HepG2 (cell line): ENCODE measurements around the gene BBS9. TPM values are rescaled to one million over a fixed set of nuclear protein-coding genes. Genes with fewer than 3 reads are reported as not detected.

Source experiments
- AKNA ChIP-seq: sonication (generic); formaldehyde crosslinking; IDR thresholded peaks from 2 replicates; pipeline ENCODE4 v1.4.0; 2020; ENCODE audit warnings: missing genetic modification reagents, borderline replicate concordance
- BCL6 ChIP-seq: IDR thresholded peaks from 2 replicates; pipeline ENCODE4 v1.6.1; 2016; ENCODE audit warnings: missing genetic modification reagents, missing compliant biosample characterization
- CAMTA2 ChIP-seq: sonication (generic); formaldehyde crosslinking; IDR thresholded peaks from 2 replicates; pipeline ENCODE4 v1.4.0; 2020; ENCODE audit warnings: mild to moderate bottlenecking, missing genetic modification reagents, borderline replicate concordance
- GABPB1 ChIP-seq: IDR thresholded peaks from 2 replicates; pipeline ENCODE4 v1.6.1; 2016; ENCODE audit warnings: mild to moderate bottlenecking, missing genetic modification reagents, moderate library complexity, missing compliant biosample characterization
- HCFC1 ChIP-seq: fragments of 150-350 bp; IDR thresholded peaks from 2 replicates; pipeline ENCODE4 v1.6.1; 2014; ENCODE audit warnings: low read depth, low read length
- HES4 ChIP-seq: sonication (generic); formaldehyde crosslinking; IDR thresholded peaks from 2 replicates; pipeline ENCODE4 v1.9.0; 2021; ENCODE audit warnings: mild to moderate bottlenecking, missing genetic modification reagents, borderline replicate concordance
- HMGXB3 ChIP-seq: sonication (generic); formaldehyde crosslinking; IDR thresholded peaks from 2 replicates; pipeline ENCODE4 v1.4.0; 2020; ENCODE audit warnings: missing genetic modification reagents, borderline replicate concordance
- IRF2 ChIP-seq: IDR thresholded peaks from 2 replicates; pipeline ENCODE4 v1.6.1; 2018; ENCODE audit warnings: missing genetic modification reagents, missing compliant biosample characterization
- MED13 ChIP-seq: sonication (generic); formaldehyde crosslinking; IDR thresholded peaks from 2 replicates; pipeline ENCODE4 v1.5.0; 2020; ENCODE audit warnings: missing genetic modification reagents
- NFE2L2 ChIP-seq: fragments of 150-350 bp; IDR thresholded peaks from 2 replicates; pipeline ENCODE4 v1.6.1; 2014; ENCODE audit warnings: low read length
- PHF20 ChIP-seq: sonication (generic); formaldehyde crosslinking; IDR thresholded peaks from 2 replicates; pipeline ENCODE4 v1.5.0; 2020; ENCODE audit warnings: mild to moderate bottlenecking, missing genetic modification reagents
- RELA ChIP-seq: sonication (generic); formaldehyde crosslinking; IDR thresholded peaks from 2 replicates; pipeline ENCODE4 v1.4.0; 2020; ENCODE audit warnings: missing genetic modification reagents
- SNAI1 ChIP-seq: sonication (generic); formaldehyde crosslinking; IDR thresholded peaks from 2 replicates; pipeline ENCODE4 v1.5.0; 2020; ENCODE audit warnings: mild to moderate bottlenecking, missing genetic modification reagents, borderline replicate concordance
- SYNCRIP ChIP-seq: fragments of 200-400 bp; formaldehyde crosslinking; IDR thresholded peaks from 2 replicates; pipeline ENCODE4 v1.6.1; 2018; ENCODE audit warnings: mild to moderate bottlenecking, low read depth, low read length; ENCODE audit not compliant: insufficient read depth
- TBL1XR1 ChIP-seq: fragments of 150-350 bp; IDR thresholded peaks from 2 replicates; pipeline ENCODE4 v1.6.1; 2014; ENCODE audit warnings: borderline replicate concordance, low read length; ENCODE audit not compliant: partially characterized antibody
- ZNF224 ChIP-seq: sonication (generic); formaldehyde crosslinking; IDR thresholded peaks from 2 replicates; pipeline ENCODE4 v1.5.0; 2020; ENCODE audit warnings: mild to moderate bottlenecking, missing genetic modification reagents
- ZNF337 ChIP-seq: sonication (generic); formaldehyde crosslinking; IDR thresholded peaks from 2 replicates; pipeline ENCODE4 v1.5.1; 2020; ENCODE audit warnings: missing genetic modification reagents, low read depth, mild to moderate bottlenecking, borderline replicate concordance
- ZNF576 ChIP-seq: sonication (generic); formaldehyde crosslinking; IDR thresholded peaks from 2 replicates; pipeline ENCODE4 v1.4.0; 2020; ENCODE audit warnings: mild to moderate bottlenecking, missing genetic modification reagents
- polyA plus RNA-seq, 8 experiments: library from polyadenylated mRNA; depleted of rRNA in 3 of 8; stranded (reverse) in 7 of 8; unstranded in 1 of 8; fragments of >200 nt; fragmentation: Illumina TruSeq in 4 of 8; extraction: Trizol in 4 of 8; gene quantifications; 2 replicates each; pipeline versions ENCODE4 v1.2.1 to v1.2.3, GENCODE V29; 2011 to 2016; ENCODE audit warnings: low read depth in 4 of 8, missing spikeins in 1 of 8, mixed read lengths in 1 of 8; ENCODE audit not compliant: insufficient read depth in 1 of 8
- total RNA-seq, 5 experiments: library from RNA; depleted of rRNA; stranded (reverse); fragments of >200 nt; fragmentation: Illumina TruSeq; extraction: Trizol; gene quantifications; 2 replicates each; pipeline ENCODE4 v1.2.3, GENCODE V29; 2016; ENCODE audit warnings: low read depth in 1 of 5

The BBS9 gene
- total and polyA plus RNA-seq, 2 of the 13 experiments (the other 11 are each of a cell fraction or from before 2014, with no cell fraction given): 5.1 to 7.8 TPM

GRCh38 chr7:33215992-33216391 lies 86.6 kb downstream of the BBS9 start (continued):
- TF ChIP-seq HCFC1 (no peak), AKNA (CRISPR knock-in tag) (no peak), PHF20 (CRISPR knock-in tag) (no peak), BCL6 (CRISPR knock-in tag) (peak; percentile 72), HMGXB3 (CRISPR knock-in tag) (0 out of 2 replicates have a peak, but pooled peaks have one; percentile 64), ZNF576 (CRISPR knock-in tag) (no peak), CAMTA2 (CRISPR knock-in tag) (no peak), SYNCRIP (no peak), NFE2L2 (peak; percentile 35; the same call in 1 of the 2 replicates), GABPB1 (CRISPR knock-in tag) (no peak), ZNF337 (CRISPR knock-in tag) (no peak), TBL1XR1 (no peak), MED13 (CRISPR knock-in tag) (no peak), ZNF224 (CRISPR knock-in tag) (no peak), RELA (CRISPR knock-in tag) (no peak), IRF2 (CRISPR knock-in tag) (peak; percentile 69; the same call in 1 of the 2 replicates), HES4 (no peak), SNAI1 (CRISPR knock-in tag) (no peak)
